Right atrium auricular region (tissue), 2 donors: ENCODE data around the gene LAMB4. TPM values are rescaled to one million over a fixed set of nuclear protein-coding genes. Genes with fewer than 3 reads are reported as not detected.

Experiments used
- DNase-seq: peaks from one replicate; pipeline ENCODE4 v3.0.0-alpha.2; 2019; ENCODE audit warnings: low spot score
- H3K27ac ChIP-seq, 2 donors: fragments of 200-600 bp; sonication (generic); 1 replicate in 1 of 2; 2 replicates in 1 of 2; pipeline ENCODE4 v1.5.1; 2016 to 2019
- H3K27me3 ChIP-seq, 2 donors: fragments of 200-600 bp; sonication (generic); one replicate each; pipeline versions ENCODE4 v1.5.1 to v1.6.0; 2017 to 2019
- H3K36me3 ChIP-seq: fragments of 200-600 bp; sonication (generic); one replicate; pipeline ENCODE4 v1.5.1; 2016
- H3K4me1 ChIP-seq, 2 donors: fragments of 200-600 bp; sonication (generic); one replicate each; pipeline versions ENCODE4 v1.5.1 to v1.6.0; 2017 to 2019
- H3K4me3 ChIP-seq, 2 donors: fragments of 200-600 bp; sonication (generic); 1 replicate in 1 of 2; 2 replicates in 1 of 2; pipeline ENCODE4 v1.5.1; 2017 to 2019; ENCODE audit warnings: mild to moderate bottlenecking in 1 of 2, moderate library complexity in 1 of 2
- H3K9me3 ChIP-seq, 2 donors: fragments of 200-600 bp; sonication (generic); one replicate each; pipeline ENCODE4 v1.5.1; 2019
- CTCF ChIP-seq, 2 donors: fragments of 200-600 bp; sonication (generic); IDR thresholded peaks; one replicate each; pipeline ENCODE4 v1.5.1; 2019; ENCODE audit warnings: antibody characterized with exemption in 2 of 2
- total RNA-seq, 2 donors: library from RNA; depleted of rRNA; stranded (reverse); fragments of >200 nt; gene quantifications; one replicate each; pipeline ENCODE4 v1.1.0, GENCODE V29; 2016

The LAMB4 gene
- total RNA-seq, 2 donors from 2014 or later: not detected

GRCh38 chr7:108016841-108017775, 113.1 kb downstream of the LAMB4 start:
- peak; percentile 16 to 59 for TF ChIP-seq CTCF (IDR thresholded peaks at IDR 0.05)
- no peak overlapping the region for H3K4me3 ChIP-seq
- no peaks in the 10 kb centered on the region for H3K4me1 ChIP-seq
- no peaks in the 10 kb centered on the region for H3K36me3 ChIP-seq
- no peaks in the 10 kb centered on the region for H3K9me3 ChIP-seq
- DNase-seq: no peak
- H3K27me3 ChIP-seq: no peaks in the 10 kb centered on the region
- H3K27ac ChIP-seq: no peak overlapping the region

- no peaks in the 10 kb centered on the region for H3K27me3 ChIP-seq
- no peaks in the 10 kb centered on the region for H3K9me3 ChIP-seq
- H3K27ac ChIP-seq: no peak overlapping the region
- DNase-seq: no peak
- no peak overlapping the region for H3K4me3 ChIP-seq
- H3K36me3 ChIP-seq: no peaks in the 10 kb centered on the region
- no peaks in the 10 kb centered on the region for H3K4me1 ChIP-seq
- no peak for TF ChIP-seq CTCF (IDR thresholded peaks at IDR 0.05)
Observed at GRCh38 chr7:108015740-108016139, 114.4 kb downstream of the LAMB4 start.

- TF ChIP-seq CTCF (IDR thresholded peaks at IDR 0.05): no peak
- no peaks in the 10 kb centered on the region for H3K4me1 ChIP-seq
- no peak for DNase-seq
- H3K9me3 ChIP-seq: no peaks in the 10 kb centered on the region
- no peaks in the 10 kb centered on the region for H3K27me3 ChIP-seq
- no peak overlapping the region for H3K27ac ChIP-seq
- no peak overlapping the region for H3K4me3 ChIP-seq
- no peaks in the 10 kb centered on the region for H3K36me3 ChIP-seq
Observed at GRCh38 chr7:108014747-108015682, 115.1 kb downstream of the LAMB4 start.

GRCh38 chr7:108014215-108014614, 115.9 kb downstream of the LAMB4 start:
- no peaks in the 10 kb centered on the region for H3K4me1 ChIP-seq
- no peak for TF ChIP-seq CTCF (IDR thresholded peaks at IDR 0.05)
- H3K36me3 ChIP-seq: no peaks in the 10 kb centered on the region
- H3K27me3 ChIP-seq: peaks cover 0 to under 1% of the 10 kb centered on the region in 2 donors
- no peak overlapping the region for H3K27ac ChIP-seq
- DNase-seq: no peak
- H3K4me3 ChIP-seq: no peak overlapping the region
- no peaks in the 10 kb centered on the region for H3K9me3 ChIP-seq

- no peak for DNase-seq
- Histone ChIP-seq H3K36me3 (no peaks in the 10 kb centered on the region), H3K4me3 (no peak overlapping the region), H3K27me3 (peaks cover 0 to 4% of the 10 kb centered on the region in 2 donors), H3K9me3 (no peaks in the 10 kb centered on the region), H3K4me1 (no peaks in the 10 kb centered on the region), H3K27ac (no peak overlapping the region)
- TF ChIP-seq CTCF (IDR thresholded peaks at IDR 0.05): no peak
Observed at GRCh38 chr7:108012499-108013430, 117.4 kb downstream of the LAMB4 start.
